Transverse colon (tissue), 4 donors: ENCODE measurements around the gene SLC2A4.

Source experiments
- EP300 ChIP-seq: sonication (generic); formaldehyde crosslinking; IDR thresholded peaks from one replicate; pipeline ENCODE4 v1.6.1; 2017; ENCODE audit warnings: antibody characterized with exemption, low read depth
- POLR2A ChIP-seq: fragments of 450-650 bp; IDR thresholded peaks from one replicate; pipeline ENCODE4 v1.6.1; 2016; ENCODE audit warnings: antibody characterized with exemption, mild to moderate bottlenecking, moderate library complexity
- POLR2AphosphoS5 ChIP-seq, 3 donors: sonication (generic); formaldehyde crosslinking; IDR thresholded peaks; one replicate each; pipeline ENCODE4 v1.6.1; 2016; ENCODE audit warnings: antibody characterized with exemption in 3 of 3
- TF ChIP-seq, protein P1 (sequence below), 5 experiments: fragments of 200-600 bp in 3 of 5; fragments of 450-650 bp in 2 of 5; sonication (generic) in 3 of 5; IDR thresholded peaks; 1 replicate in 2 of 5; 2 replicates in 3 of 5; pipeline ENCODE4 v1.5.1; 2016 to 2017; ENCODE audit warnings: antibody characterized with exemption in 5 of 5, inconsistent platforms in 3 of 5, mild to moderate bottlenecking in 2 of 5, moderate library complexity in 1 of 5

DNA sequence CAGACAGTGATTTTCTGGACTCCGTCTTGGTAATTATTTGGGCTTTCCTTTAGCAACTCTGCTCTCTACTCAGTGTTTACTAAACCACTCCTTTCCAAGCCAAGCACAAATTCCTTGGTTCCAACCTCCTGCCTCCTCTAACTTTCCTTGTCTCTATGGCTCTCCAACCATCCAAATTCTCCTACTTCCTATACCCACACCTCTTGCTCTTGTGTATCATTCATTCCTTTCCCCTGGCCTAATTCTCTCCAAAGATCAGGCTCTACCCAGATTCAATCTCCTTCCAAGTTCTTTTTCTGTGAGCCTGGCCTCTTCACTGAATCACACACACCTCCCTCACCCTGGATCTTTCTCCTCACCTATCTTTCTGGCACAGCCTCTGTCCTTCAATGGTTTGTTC lies 46.5 kb downstream of the SLC2A4 start:
- TF ChIP-seq, protein P1, sequence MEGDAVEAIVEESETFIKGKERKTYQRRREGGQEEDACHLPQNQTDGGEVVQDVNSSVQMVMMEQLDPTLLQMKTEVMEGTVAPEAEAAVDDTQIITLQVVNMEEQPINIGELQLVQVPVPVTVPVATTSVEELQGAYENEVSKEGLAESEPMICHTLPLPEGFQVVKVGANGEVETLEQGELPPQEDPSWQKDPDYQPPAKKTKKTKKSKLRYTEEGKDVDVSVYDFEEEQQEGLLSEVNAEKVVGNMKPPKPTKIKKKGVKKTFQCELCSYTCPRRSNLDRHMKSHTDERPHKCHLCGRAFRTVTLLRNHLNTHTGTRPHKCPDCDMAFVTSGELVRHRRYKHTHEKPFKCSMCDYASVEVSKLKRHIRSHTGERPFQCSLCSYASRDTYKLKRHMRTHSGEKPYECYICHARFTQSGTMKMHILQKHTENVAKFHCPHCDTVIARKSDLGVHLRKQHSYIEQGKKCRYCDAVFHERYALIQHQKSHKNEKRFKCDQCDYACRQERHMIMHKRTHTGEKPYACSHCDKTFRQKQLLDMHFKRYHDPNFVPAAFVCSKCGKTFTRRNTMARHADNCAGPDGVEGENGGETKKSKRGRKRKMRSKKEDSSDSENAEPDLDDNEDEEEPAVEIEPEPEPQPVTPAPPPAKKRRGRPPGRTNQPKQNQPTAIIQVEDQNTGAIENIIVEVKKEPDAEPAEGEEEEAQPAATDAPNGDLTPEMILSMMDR (IDR thresholded peaks at IDR 0.05), result no peak
- TF ChIP-seq POLR2A, result no peak
- no peak for TF ChIP-seq POLR2AphosphoS5 (IDR thresholded peaks at IDR 0.05)
- TF ChIP-seq EP300, result no peak
